Calu3 (cell line): ENCODE data around the gene CD160. TPM values are rescaled to one million over a fixed set of nuclear protein-coding genes. Genes with fewer than 3 reads are reported as not detected.
"Not testable (repeated sequence)": the region's sequence is repeated elsewhere in the genome, so short reads cannot be mapped to it uniquely, and the experiment has no call there.

Source experiments
- BruUV-seq: library from RNA; stranded (reverse); fragments of 400-500 nt; replicated peaks from 2 replicates; lab custom pipeline; 2021; lab: Mats Ljungman, UMichigan
- CTCF ChIA-PET: fragments of 300-600 bp; sonication (Branson Sonifier 250); formaldehyde crosslinking; loops from one replicate; lab custom pipeline; 2022; ENCODE audit warnings: antibody characterized with exemption; lab: Charles Lee
- DNase-seq: peaks from one replicate; pipeline ENCODE4 v3.0.0; 2022
- H3K27ac Mint-ChIP-seq: one replicate; pipeline ENCODE4 v1.8.0; 2022; ENCODE audit warnings: mixed read lengths; ENCODE audit not compliant: unreplicated experiment
- H3K27me3 Mint-ChIP-seq: one replicate; pipeline ENCODE4 v1.8.0; 2022; ENCODE audit warnings: mixed read lengths; ENCODE audit not compliant: unreplicated experiment
- H3K36me3 Mint-ChIP-seq: one replicate; pipeline ENCODE4 v1.8.0; 2022; ENCODE audit warnings: mild to moderate bottlenecking, moderate library complexity, mixed read lengths; ENCODE audit not compliant: insufficient read depth, unreplicated experiment
- H3K4me1 Mint-ChIP-seq: one replicate; pipeline ENCODE4 v1.8.0; 2022; ENCODE audit warnings: mild to moderate bottlenecking, low read depth, mixed read lengths; ENCODE audit not compliant: unreplicated experiment
- H3K4me3 Mint-ChIP-seq: one replicate; pipeline ENCODE4 v1.8.0; 2022; ENCODE audit warnings: mild to moderate bottlenecking, low read depth, moderate library complexity, mixed read lengths; ENCODE audit not compliant: unreplicated experiment
- H3K9me3 Mint-ChIP-seq: one replicate; pipeline ENCODE4 v1.8.0; 2022; ENCODE audit warnings: low read depth, mixed read lengths; ENCODE audit not compliant: unreplicated experiment
- CTCF ChIP-seq: fragments of 200-600 bp; IDR thresholded peaks from one replicate; pipeline ENCODE4 v1.8.0; 2022; ENCODE audit warnings: antibody characterized with exemption; ENCODE audit not compliant: unreplicated experiment
- intact Hi-C: fragments of 100-400 bp; cut with micrococcal nuclease; formaldehyde crosslinking; loops from one replicate; pipeline ENCODE4 v1.10.0; 2022; ENCODE audit not compliant: unreplicated experiment
- total RNA-seq: library from RNA; stranded (reverse); gene quantifications from 2 replicates; pipeline ENCODE4 v1.2.3, GENCODE V29; 2022

CD160 gene
- total RNA-seq, 1 experiment from 2014 or later: not detected

- no peak for TF ChIP-seq CTCF
- Mint-ChIP-seq H3K4me3 (no peak overlapping the region), H3K4me1 (peaks cover 8% of the 10 kb centered on the region), H3K36me3 (peaks cover 9% of the 10 kb centered on the region), H3K27ac (no peak overlapping the region), H3K9me3 (no peaks in the 10 kb centered on the region), H3K27me3 (peaks cover 9% of the 10 kb centered on the region)
- CTCF ChIA-PET: interaction anchor here (0.5 to 0.6 kb wide), 2 partner anchors 11 to 24 kb away, joined by 5 to 9 read pairs; no protein-coding TSS in a partner anchor
- intact Hi-C loops: no loop called here
- DNase-seq: no peak
- no TSS peak for BruUV-seq
Measured at GRCh38 chr1:145716641-145717345, 2.5 kb upstream of the CD160 start.

GRCh38 chr1:145717833-145718232 is 1.5 kb upstream of the CD160 start:
- TF ChIP-seq CTCF: no peak
- H3K4me1 Mint-ChIP-seq: peaks cover 9% of the 10 kb centered on the region
- no peak for DNase-seq
- no TSS peak for BruUV-seq
- peaks cover 9% of the 10 kb centered on the region for H3K36me3 Mint-ChIP-seq
- H3K27ac Mint-ChIP-seq: no peak overlapping the region
- intact Hi-C loops: no loop called here
- peaks cover 20% of the 10 kb centered on the region for H3K27me3 Mint-ChIP-seq
- CTCF ChIA-PET: interaction anchor here (1.4 kb wide), 1 partner anchor 11 kb away, joined by 3 read pairs; the partner anchor contains the start of gene PDZK1
- H3K9me3 Mint-ChIP-seq: no peaks in the 10 kb centered on the region
- no peak overlapping the region for H3K4me3 Mint-ChIP-seq

GRCh38 chr1:145718465-145718864 is 834 bp upstream of the CD160 start:
- H3K4me1 Mint-ChIP-seq, H3K9me3 Mint-ChIP-seq, H3K27ac Mint-ChIP-seq, H3K36me3 Mint-ChIP-seq, BruUV-seq, intact Hi-C loops, H3K4me3 Mint-ChIP-seq, DNase-seq: not testable (repeated sequence)
- CTCF ChIA-PET: interaction anchor here (0.7 to 1.4 kb wide), 2 partner anchors 11 to 28 kb away, joined by 3 to 4 read pairs; partner anchors contain the start of gene PDZK1
- H3K27me3 Mint-ChIP-seq: peaks cover 21% of the 10 kb centered on the region

GRCh38 chr1:145720556-145720877 is 1.2 kb downstream of the CD160 start:
- intact Hi-C loops: no loop called here
- BruUV-seq: no TSS peak
- Mint-ChIP-seq H3K4me1 (peaks cover 9% of the 10 kb centered on the region), H3K27me3 (peaks cover 21% of the 10 kb centered on the region), H3K36me3 (peaks cover 9% of the 10 kb centered on the region), H3K9me3 (no peaks in the 10 kb centered on the region), H3K4me3 (peak overlapping the region; percentile 64), H3K27ac (no peak overlapping the region)
- CTCF ChIA-PET: interaction anchor here (0.5 to 1.5 kb wide), 6 partner anchors 9 to 224 kb away, joined by 3 to 9 read pairs (median 4); partner anchors contain the start of gene NUDT17
- peak; percentile 12 for DNase-seq
- no peak for TF ChIP-seq CTCF
